GM18870 (cell line): ENCODE data around the gene CYP1B1.
"Not testable (repeated sequence)": the region's sequence is repeated elsewhere in the genome, so short reads cannot be mapped to it uniquely, and the experiment has no call there.

ENCODE experiments used
- ATAC-seq: cut with Tn5 transposase; IDR thresholded peaks from one replicate; pipeline ENCODE4 v1.9.1; 2021; ENCODE audit warnings: moderate library complexity; ENCODE audit not compliant: unreplicated experiment

Gene CYP1B1

DNA sequence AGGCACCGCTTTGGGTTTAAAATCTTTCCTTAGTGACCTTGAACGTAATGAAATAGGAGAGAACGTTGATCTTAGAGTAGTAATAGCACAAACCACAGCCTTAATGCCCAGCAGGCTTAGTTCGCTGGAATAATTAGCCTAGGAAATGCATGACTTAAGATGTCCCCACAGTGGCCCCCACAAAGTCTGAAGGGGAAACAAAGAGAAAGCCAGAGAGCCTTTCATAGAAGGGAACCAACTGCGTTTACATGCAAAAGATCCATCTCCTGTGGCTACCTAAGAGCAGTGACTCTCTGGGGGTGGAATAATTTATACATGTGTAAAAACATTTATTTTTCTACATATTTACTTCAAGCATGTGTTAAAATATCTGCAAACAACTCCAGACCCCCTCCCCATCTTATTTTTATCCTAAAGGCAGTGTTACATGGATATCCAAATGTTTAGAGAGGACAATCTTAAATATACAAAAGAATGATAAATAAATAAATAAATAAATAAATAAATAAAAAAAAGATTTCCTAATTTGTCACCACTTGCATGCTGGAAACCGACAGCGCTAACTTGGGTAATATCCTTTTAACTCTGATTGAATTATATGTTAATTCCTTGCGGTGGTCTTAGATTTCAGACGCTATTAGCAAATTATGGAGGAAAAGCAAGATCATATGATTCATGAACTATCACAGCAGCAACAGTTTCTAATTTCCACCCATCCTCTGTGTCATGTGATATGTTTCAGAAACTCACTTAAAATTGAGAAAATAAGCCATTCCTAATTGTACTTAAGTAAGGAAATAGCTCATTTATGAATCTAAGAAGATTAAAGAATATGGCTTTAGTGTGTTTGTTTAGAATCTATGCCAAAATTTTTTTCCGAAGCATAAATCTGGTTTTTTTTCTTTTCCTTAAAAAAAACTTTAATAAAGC lies 23.4 kb upstream of the CYP1B1 start:
- ATAC-seq = no peak

DNA sequence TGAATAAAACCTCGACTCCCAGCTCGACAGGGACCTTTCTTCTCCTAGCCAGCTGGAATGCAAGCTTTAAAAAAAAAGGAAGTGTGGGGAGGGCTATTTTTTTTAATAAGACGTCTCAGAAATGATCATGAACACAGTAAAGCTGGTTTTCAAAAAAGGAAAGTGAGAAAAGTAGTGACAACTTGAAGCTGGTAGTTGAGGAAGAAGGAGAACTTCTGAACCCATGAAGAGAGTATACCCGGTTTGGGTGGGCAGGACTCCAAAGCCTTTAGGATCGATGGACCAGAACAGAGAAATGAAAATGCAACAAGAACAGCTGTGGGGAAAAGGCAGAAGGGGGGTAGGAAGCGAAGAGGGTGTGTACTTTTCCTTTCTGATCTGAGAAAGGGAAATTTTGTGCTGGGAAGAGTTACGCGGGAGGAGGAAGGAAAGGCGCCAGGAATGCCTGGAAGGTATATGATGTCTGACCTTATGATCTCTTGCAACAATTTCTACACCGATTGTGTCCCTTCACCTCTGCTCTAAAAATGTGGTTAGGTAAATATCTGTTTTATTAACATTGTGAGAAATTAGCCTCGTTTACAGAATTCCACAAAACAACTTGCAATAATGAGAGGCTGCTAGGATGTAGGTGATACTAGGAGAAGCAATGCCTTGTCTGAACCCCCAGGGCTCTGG lies 22.6 kb upstream of the CYP1B1 start:
- ATAC-seq = no peak

DNA sequence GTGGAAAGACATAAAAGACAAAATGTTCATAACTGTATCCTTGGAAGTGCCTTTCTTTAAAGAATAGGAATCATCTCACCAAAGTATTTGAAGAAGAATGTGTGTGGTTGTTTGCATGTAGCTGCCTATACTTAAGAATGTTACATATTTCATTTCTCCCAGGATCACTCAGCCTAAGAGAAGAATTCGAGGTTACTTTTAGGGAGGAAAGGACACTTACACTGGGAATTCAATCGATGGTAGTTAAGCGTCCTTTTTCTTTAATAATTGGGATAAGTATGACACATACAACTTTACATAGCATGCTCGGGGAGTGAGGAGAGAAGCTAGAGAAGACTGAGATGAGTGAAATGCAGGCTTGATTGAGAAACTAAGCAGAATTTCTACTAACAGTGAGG lies 22.0 kb upstream of the CYP1B1 start:
- ATAC-seq = no peak

DNA sequence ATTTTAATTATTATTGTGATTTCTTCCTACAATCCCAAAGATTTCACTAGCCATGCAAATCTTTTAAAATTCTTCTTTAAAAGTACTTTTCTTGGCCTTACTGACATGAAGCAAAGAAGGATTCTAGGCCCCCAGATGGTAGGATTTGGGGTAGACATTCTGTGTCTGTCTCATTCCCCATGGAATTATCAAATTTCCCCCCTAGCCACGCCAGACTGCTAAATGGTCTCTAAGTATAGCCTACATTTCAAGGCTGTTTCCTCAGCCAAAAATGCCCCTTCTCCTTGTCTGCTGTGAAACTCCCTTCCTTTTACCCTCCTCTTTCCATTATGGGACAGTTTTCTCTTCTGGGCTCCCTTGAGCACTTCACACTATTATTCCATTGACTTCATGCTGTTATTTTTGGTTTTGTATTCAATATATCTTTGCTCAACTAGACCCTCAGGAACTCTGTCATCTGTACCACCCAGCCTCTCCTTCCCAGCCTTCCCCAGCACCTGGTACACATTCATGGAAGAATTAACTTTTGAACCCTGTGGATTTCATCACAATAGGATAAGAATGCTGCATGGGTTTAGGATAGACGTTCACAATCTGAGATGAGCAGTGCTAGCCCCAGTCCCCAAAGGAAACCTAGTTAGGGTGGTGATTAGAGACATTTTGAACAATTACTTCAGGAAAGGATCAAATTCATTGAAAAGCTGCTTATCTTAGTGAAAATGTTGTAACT lies 21.5 kb upstream of the CYP1B1 start:
- no peak for ATAC-seq

DNA sequence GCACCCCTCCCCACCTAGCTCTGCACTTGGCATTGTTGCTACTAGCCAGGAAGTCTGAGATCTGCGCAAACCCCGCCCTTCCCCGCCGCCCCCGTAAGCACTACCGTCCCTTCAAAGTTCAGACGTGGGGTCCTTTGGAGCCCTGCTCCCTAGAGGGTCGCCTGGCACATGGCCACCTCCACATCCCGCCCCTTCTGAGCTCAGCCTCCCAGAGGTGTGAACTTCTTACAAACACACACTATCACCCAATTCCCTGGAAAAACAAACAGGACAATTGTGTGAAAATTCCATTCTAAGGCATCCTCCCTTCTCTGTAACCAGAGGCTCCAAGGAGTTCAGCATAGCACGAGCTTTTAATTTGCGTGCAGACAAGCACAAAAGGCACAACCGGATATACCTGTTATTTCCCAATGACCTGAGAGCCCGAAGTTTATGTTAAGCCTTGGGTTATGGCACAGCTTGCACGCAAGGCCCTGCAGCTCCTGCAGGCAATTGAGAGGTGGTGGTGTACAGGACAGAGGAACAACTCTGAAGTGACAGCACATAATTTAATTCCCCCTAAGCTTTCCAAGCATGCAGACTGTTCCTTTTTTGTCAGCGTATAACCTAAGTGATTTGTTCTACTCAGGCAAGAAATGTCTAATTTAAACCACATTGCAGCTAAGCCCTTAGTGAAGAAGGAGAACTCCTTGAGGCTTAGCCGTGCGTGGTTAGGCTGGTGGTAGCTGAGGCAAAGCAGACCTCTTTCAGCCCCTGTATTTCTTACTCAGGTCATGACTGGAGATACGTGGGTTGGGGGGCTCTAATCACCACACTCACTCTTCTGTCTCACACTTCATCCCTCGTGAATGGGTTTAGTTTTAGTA lies 20.3 kb upstream of the CYP1B1 start:
- ATAC-seq = no peak

DNA sequence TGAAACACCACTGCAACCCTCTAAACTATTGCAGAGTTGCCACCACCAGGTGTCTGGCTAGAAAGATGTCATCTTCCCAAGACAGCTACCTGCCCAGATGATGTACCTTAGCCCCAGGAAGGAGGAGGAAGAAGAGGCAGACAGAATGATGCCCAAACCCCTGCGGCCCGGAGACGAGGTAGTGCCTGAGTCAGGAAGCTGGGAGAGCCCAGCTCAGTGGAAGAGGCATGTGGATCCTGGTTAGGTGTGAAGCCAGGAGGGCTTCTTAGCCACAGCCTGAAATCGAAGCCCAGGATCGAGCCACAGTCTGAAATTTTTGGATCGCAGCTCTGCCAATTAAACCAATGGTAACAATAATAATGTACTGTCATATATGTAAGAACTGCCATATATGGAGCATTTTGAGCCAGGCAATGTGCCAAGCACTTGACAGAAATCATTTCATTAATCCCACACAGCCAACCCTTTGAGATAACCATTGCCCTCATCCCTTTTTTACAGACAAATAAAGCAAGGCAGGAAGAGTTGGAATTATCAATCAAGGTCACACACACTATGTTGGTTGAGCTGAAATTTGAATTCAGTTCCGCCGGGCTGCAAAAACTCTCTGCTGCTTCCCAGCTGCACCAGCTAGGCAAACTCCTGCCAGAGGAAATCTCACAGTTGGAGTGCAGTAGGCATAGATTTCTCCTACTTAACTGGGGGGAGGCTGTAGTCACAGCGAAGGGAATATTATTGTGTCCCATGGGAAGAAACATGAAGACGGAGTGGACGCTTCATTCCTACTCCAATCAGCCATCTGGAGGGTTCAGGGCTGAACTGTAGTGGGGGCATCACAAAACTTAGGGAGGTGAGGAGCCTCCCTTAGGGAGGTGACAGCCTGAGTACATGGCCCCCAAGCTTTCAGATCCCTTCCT lies 19.4 kb upstream of the CYP1B1 start:
- no peak for ATAC-seq

DNA sequence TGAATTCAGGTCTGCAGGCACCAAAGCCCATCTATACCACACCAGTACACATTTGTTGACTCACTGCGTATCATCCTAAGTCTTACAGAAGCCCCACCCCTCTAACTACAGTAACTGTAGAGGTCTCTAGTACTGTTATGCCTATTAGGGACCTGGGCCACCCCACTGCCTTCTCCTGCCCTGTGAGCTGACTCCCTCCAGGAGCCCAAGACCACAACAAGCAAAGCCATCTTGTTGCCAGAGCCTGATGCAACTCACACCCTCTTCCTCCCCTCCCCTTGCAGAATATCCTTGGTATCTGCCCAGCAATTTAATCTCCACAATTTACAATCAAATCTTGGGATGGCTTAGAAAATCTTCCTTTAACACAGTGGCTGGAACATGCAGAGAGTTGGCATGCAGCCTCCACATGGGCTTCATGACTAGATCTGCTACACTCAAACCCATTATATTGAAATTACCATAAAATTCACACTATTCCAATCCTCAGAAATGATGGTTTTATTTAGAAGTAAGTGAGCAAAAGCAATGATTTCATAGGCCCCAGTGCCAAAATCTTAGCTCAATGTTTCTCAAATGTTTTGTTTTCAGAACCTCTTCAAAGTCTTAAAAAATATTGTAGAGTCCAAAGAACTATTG lies 17.7 kb upstream of the CYP1B1 start:
- ATAC-seq = no peak

DNA sequence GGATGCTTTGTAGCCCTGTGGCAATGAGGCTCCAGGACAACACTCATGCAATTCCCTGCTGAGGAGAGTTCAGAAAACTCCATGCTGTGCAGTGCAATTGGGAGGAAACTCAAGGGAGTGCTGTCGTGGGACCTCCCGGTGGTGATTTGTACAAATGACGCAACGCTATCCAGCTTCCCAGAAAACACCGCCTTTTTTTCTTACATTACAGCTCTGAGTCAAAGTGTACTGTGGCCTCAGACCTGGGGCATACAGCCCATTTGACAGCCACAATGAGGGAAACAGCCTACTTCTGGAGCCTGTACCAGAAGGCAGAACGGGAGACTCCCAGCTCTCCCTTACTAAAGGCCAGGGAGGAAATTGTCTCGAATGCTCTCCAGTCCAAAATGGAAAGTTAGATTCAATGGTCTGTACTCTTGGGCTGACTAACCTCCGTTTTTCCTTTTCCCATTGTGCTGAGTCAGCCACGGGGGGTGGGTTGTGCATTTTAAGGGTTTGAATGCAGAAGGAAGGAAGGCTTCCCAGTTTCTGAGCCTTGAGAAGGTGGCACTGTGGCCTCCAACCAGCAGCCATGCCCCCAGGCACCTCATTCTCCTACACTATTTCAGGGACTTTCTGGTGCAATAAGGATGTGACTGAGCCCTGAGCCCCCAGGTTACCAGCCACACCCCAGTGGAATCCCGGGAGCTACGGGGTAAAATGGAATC lies 16.4 kb upstream of the CYP1B1 start:
- no peak for ATAC-seq

DNA sequence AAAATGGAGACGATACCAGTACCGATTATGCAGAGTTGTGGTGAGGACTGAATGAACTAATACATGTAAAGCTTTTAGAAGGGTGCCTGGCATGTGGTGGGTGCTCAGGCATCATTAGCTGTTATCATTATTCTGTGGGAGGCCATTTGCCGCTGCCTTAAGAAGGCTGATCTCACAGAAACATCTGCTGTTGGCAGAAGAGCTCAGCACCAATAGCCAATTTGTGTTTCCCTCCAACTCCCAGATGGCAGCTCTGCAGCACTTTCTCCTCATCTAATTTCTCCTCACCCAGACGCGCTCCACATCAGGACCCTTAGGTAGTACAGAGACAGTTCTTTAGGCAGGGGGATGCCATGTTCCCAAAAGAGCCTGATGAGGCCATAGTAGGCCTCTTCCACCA lies 15.8 kb upstream of the CYP1B1 start:
- ATAC-seq = no peak

DNA sequence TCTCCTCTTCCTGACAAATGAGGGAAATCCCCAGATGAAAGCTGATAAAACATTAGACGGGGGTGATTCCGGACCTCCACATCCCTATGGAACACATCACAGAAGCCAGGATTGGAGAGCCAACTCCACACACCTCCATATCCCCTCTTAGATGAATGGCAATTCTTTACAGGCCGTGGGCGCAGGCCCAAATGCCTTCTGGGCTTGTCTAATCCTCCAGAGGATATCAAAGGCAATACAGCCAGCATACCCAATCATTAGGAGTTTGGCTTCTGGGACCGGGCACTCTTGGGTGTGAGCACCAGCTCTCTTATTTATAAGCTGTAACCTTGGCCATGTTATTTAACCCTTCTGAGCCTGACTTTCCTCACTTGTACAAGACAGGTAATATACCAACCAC lies 15.0 kb upstream of the CYP1B1 start:
- no peak for ATAC-seq

DNA sequence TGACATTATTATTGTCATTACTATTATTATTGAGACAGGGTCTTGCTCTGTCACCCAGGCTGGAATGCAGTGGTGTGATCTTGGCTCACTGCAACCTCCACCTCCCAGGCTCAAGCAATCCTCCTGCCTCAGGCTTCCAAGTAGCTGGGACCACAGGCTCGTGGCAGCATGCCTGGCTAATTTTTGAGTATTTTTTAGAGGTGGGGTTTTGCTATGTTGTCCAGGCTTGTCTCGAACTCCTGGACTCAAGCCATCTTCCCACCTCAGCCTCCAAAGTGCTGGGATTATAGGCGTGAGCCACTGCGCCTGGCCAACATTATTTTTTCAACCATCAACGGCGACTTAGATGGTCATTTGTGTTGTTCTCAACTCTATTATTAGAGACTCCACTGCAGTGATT lies 14.3 kb upstream of the CYP1B1 start:
- not testable (repeated sequence) for ATAC-seq

DNA sequence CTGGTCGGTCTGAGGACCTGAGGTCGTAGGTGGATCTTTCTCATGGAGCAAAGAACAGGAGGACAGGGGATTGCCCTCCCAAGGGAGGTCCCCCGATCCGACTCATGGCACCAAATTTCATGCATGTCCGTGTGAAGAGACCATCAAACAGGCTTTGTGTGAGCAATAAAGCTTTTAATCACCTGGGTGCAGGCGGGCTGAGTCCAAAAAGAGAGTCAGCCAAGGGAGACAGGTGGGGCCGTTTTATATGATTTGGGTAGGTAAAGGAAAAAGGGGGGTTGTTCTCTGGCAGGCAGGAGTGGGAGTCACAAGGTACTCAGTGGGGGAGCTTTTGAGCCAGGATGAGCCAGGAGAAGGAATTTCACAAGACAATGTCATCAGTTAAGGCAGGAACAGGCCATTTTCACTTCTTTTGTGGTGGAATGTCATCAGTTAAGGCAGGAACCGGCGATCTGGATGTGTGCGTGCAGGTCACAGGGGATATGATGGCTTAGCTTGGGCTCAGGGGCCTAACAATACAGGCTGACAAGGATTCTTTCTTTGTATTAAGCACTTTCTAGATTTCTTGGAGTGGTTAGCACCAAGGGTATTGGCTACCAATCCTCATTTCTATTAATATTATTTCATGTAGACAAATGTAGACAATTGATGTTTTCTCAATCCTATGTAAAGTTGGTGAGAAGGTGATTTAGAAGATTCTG lies 10.2 kb upstream of the CYP1B1 start:
- not testable (repeated sequence) for ATAC-seq

DNA sequence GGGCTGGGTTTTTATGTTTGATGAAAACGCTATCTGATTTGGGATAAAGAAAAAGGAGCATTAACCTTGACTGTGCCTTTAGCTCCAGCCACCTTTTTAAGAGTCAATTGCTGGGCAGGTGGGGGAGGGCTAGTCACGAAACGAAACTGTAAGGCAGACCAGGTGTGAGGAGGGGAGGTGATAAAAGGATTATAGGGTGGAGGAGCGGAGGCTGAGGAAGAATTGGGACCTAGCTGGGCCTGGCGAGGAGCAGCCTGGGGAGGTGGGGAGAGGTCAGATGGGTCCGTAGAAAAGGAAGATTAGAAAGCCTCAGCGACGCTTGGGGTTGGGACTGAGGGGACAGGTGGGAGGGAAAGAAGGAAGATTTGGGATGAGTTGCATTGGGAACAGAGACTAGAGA lies 8.6 kb upstream of the CYP1B1 start:
- not testable (repeated sequence) for ATAC-seq

DNA sequence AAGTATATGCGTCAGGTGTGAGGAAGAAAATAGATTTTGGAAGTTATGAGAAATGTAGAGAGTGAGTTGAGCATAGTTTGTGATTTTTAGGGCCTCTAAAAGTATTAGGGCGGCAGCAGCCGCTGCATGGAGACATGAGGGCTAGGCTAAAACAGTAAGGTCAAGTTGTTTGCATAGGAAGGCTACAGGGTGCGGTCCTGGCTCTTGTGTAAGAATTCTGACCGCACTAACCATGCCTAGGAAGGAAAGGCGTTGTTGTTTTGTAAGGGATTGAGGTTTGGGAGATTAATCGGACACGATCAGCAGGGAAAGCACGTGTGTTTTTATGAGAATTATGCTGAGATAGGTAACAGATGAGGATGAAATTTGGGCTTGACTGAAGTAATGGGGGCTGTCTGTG lies 6.8 kb upstream of the CYP1B1 start:
- ATAC-seq = not testable (repeated sequence)

DNA sequence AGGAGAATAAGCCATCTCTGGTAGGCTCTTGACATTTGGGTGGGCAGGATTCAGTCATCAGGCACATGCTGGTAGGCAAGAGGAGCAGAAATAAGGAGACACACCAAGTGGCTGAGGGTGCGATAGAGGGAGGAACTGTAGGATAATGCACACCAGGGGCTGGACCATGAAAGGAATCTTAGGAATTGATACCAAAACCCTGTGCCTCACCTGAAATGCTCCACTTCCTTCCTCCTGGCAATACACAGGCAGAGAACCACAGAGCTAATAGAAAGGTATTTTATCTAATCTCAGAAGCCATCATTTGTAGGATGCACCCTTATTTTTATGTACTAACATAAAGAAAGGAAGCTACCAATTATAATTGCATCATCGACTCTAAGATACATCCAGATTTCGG lies 4.4 kb upstream of the CYP1B1 start:
- ATAC-seq = no peak

DNA sequence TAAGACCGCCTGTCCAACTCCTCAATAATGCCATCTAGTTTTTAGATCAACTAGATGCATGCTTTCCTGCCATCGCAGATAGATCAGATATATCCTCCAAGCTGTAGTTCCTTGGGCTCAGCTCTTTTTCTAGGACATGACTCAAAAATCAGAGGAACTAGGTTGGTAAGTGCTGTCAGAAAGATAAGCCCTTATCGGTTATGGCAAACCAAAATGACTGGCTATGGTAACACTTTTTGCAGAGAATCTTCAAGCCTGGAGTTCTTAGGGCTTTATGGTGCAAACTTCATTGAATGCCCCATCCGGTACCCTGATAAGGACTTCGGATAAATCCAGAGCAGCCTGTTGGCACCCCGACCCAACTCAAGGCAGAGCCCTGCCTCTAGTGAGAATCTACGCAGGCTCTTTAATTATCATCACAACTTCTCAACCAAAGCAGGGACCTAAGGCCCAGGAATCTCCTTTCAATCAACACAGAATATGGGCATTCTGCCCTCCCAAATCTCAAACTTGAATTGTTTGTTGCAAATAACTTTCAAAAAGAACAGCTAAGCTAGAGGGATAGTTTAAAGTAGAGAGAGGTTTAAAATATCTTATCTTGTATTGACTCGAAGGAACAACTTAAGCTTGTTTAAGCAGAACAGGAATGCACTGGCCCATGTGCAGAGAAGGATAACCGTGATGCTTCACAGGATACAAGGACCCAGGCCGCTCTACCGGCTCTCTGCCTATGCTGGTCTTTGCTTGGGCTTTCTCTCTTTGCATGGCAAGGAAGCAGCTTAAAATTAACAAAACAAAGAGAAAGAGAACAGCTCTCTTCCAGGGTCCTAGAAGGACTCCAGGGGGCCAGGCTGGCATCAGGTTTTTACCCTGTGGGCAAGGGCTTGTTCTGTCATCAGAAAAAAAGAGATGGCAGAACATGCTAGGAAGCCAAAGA lies 3.4 kb upstream of the CYP1B1 start:
- ATAC-seq = no peak

DNA sequence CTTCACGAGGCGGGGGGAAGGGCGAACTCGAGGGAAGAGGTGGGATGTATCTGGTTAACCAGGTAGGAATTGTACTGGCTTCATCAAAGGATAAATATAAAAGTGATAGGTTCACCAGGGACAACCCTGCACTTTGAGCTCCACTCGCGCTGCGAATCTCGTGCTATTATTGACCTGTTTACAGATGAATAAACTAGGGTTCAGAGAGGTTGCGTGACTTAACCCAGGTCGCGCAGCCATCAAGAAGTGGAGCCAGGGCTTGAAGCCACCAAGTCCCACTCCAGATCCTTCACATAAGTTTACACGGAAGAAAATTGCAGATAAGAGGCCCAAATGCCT lies 1.4 kb upstream of the CYP1B1 start:
- ATAC-seq = no peak
